Testis (tissue), 2 donors: ENCODE measurements around the gene COMMD3.

Source experiments
- CTCF ChIP-seq, 3 experiments: fragments of 450-650 bp in 2 of 3; fragments of 200-600 bp in 1 of 3; sonication (generic) in 1 of 3; IDR thresholded peaks; one replicate each; pipeline ENCODE4 v1.5.1; 2016 to 2019; ENCODE audit warnings: antibody characterized with exemption in 3 of 3, mild to moderate bottlenecking in 2 of 3, moderate library complexity in 1 of 3
- POLR2A ChIP-seq: fragments of 450-650 bp; IDR thresholded peaks from one replicate; pipeline ENCODE4 v1.6.1; 2017; ENCODE audit warnings: antibody characterized with exemption, mild to moderate bottlenecking, moderate library complexity

- TF ChIP-seq CTCF (IDR thresholded peaks at IDR 0.05) (no peak), POLR2A (no peak)
Measured at GRCh38 chr10:22308390-22308789, 7.8 kb upstream of the COMMD3 start.
